Measurements from ENCODE around the gene AKAP1.

- TF ChIP-seq POLR2A (IDR thresholded peaks at IDR 0.05; ENCODE audit: low read depth, low read length) (no peak), TAF1 (IDR thresholded peaks at IDR 0.05; ENCODE audit: low read depth, low read length) (no peak), POLR2AphosphoS5 (IDR thresholded peaks at IDR 0.05; ENCODE audit: low read depth, low read length) (no peak)
Measured at GRCh38 chr17:57108671-57109392, 23.8 kb downstream of the AKAP1 start.
